ENCODE data around the gene MYO7A.

DNA sequence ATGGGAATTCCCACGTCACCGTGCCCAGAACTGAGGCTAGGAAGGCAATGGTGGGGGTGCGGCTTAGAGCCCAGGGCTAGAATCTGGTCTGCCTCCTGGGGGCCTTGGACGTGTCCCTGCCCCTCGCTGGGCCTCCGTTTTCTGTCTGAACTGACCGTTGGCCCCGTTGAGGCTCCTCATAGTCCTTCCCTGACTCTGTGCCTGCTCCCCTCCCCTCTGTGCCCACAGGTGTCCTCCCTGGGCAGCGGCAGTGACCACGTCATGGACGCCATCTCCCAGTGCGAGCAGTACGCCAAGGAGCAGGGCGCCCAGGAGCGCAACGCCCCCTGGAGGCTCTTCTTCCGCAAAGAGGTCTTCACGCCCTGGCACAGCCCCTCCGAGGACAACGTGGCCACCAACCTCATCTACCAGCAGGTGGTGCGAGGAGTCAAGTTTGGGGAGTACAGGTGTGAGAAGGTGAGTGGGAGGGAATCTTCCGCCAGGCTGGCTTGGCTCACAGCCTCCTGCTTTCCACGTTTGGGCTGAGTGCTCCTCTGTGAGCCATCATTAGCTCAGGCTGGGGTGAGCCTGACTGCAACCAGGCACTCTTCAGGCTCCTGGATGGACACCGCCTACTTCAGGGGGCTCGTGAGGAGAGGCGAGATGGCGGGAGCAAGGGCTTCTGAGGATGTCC, 63.9 kb downstream of the MYO7A start:
- TF ChIP-seq CTCF (conservative IDR thresholded peaks at IDR 0.05; ENCODE audit: low read length) (peak; percentile 97), EZH2phosphoT487 (IDR thresholded peaks at IDR 0.05; ENCODE audit: borderline replicate concordance) (no peak)

All from Loucy (cell line).